ENCODE data around the gene TGFBI.

- no peak for TF ChIP-seq CTCF (IDR thresholded peaks at IDR 0.05)
- TF ChIP-seq POLR2AphosphoS5 (IDR thresholded peaks at IDR 0.05) = no peak
- no peak for TF ChIP-seq POLR2A (IDR thresholded peaks at IDR 0.05)
Observed at GRCh38 chr5:136021016-136021405, 7.8 kb upstream of the TGFBI start.

Measured in prostate gland (tissue), 2 donors.